GM18498 (cell line): ENCODE results near the gene XXYLT1.

Experiments
- ATAC-seq: cut with Tn5 transposase; IDR thresholded peaks from one replicate; pipeline ENCODE4 v1.9.1; 2021; ENCODE audit warnings: mild to moderate bottlenecking, moderate library complexity; ENCODE audit not compliant: unreplicated experiment

The XXYLT1 gene

DNA sequence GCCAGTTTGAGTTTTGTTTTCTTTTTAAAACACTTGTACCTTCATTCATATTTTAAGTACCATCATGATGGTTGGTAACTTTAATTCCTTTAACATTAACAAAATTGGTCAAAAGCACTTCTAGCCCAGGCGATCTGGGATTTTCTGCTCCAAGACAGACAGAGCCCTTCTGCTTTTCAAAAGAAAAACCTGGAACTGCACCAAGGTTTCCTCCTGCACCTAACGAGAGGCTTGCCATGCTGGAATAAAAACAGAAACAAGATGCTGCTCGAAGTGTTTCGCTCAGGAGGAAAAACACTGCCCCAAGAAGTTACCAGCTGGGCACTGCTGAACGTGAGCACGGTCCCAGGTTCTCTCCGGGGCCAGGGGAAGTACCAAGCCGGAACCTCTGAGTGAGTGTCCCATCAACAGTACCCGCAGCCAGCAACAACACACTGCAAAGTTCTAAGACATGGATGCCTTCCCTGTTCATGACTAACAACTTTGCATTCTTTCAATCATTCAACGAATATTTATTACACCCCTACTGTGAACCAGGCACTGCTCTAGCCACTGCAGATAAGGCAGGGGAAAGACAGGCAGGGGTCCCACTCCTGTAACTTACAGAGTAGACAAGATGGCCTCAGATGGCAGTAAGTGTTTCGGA is 98.8 kb downstream of the XXYLT1 start:
- ATAC-seq, result no peak

DNA sequence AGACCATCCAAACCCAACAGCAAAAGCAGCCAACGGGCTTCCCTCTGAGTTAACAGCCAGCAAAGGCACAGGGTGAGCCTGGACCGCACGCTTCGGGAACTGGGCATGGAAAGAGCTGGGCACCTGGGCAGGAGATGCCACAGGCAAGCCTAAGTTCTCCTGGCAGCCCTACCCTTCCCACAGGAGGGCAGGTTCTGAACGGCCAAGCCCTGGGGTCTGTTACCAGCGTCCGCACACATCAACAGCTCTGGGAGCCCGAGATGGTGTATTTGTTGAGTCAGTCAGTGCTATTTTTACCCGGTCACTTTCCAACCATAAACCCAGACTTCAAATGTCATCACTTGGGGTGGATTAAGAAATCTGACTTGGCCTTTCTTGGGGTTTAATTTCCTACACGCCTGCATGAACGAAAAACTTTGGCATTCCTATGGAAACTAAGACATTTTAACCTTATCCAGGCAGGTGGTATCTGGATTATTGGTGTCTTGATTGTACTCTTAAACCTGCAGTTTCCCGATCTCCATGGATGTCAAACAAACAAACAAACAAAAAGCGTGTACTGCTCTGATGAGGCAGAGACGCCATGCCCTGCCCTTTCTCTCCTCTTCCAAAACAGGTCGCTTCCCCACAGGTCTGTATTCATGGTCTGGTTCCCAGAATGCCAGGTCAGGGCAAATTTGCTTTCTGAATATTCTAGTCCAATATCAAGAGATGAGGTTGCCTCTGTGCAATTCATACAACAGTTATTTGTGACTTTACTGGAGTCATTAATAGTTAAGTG is 99.7 kb downstream of the XXYLT1 start:
- no peak for ATAC-seq

GRCh38 chr3:195170496-195170895 is 100.5 kb downstream of the XXYLT1 start:
- no peak for ATAC-seq

DNA sequence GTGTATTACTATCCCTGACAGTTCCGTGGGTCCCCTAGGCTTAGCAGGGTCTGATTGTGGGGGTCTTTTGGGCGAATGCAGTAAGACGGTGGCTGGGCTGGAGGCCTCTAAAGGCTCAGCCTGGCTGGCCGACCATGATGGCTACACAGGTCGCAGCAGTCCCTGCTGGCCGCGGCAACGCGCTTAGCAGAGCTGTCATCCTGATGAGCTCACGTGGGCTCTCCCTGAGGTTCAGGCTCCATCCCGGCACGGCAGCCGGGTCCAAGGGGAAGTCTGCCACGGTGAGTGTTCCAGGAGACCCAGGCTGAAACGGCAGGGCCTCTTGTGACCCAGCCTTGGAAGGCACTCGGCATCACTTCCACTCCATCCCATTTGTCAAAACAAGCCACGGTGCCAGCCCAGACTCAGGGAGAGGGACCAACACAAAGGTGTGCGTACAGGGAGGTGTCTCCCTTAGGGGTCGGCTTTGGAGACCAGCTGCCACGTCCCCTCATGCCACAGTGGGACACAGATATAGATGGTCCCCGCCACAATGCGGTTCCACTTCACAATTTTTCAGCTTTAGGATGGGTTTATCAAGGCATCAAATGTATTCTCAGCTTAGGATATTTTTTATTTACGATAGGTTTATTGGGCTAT is 101.8 kb downstream of the XXYLT1 start:
- ATAC-seq, result no peak

DNA sequence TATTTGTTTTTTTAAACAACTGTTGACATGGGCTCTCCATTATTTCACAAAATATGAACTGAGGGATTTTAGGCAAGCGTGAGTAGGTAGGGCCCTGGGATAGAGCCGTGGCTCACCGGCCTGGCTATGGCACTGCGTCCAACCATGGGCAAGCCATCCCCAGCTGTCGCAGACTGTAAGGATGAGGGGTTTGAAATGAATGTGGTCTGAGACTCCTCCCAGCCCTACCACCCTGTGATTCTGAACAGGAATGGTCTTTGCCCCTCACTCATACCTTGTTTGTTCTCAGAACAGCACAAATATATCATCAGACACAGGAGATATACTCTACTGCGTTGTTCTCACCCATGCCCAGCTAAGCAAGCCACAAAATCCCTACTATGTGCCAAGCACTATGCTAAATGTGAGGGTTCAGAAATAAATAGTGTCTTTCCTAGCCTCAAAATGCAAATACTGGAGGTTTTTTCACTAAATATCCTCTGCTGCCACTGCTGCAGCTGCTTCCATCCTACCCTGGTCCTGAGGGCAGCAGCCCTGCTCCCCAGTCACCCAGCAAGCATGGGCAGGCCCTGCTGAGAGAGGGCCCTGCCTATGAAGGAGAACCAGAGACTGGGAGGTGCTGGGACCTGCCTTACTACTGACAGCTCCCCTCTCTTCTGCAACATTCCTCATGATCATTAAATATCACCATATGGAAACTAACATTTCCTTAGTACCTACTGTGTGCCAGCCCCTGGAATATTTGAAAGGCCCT is 102.8 kb downstream of the XXYLT1 start:
- no peak for ATAC-seq

GRCh38 chr3:195165790-195166189 is 105.2 kb downstream of the XXYLT1 start:
- no peak for ATAC-seq

- ATAC-seq, result no peak
These were observed 105.7 kb downstream of the XXYLT1 start for GRCh38 chr3:195165265-195165609.

DNA sequence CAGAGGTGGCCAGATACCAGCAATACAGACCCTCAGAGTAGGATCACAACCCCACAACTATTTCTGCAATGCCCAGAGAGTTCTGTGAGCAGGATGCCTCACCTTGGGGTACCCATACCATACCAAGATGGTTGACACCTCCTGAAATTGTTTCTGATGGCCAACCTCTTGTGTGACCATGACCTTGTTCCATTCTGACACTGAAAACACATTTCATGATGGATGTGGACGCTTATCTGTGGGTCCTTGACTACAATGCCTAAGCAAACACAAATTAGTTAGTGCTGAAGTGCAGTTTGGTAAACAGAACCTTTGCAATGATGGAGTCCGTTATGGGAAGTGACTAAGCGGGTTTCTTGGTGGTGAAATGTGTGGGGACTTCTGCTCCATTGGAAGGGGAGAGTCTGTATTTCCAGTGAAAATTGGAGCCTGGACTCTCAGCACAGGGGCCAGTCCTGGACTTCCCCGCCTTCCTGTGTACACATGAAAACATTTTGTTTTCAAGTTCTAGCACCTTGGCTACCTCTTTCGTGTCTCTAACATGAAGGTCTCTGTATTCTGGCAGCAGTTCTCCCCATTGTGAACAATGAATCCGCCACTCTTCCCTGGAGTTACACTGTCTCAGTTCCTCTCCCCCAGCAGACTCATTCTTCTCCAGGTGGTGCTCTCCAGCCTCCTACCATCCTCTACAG is 106.2 kb downstream of the XXYLT1 start:
- no peak for ATAC-seq

- no peak for ATAC-seq
These were observed 107.0 kb downstream of the XXYLT1 start for GRCh38 chr3:195163719-195164572.

GRCh38 chr3:195162816-195163215 is 108.1 kb downstream of the XXYLT1 start:
- ATAC-seq, result no peak

GRCh38 chr3:195162033-195162669 is 108.8 kb downstream of the XXYLT1 start:
- ATAC-seq, result peak; percentile 63

DNA sequence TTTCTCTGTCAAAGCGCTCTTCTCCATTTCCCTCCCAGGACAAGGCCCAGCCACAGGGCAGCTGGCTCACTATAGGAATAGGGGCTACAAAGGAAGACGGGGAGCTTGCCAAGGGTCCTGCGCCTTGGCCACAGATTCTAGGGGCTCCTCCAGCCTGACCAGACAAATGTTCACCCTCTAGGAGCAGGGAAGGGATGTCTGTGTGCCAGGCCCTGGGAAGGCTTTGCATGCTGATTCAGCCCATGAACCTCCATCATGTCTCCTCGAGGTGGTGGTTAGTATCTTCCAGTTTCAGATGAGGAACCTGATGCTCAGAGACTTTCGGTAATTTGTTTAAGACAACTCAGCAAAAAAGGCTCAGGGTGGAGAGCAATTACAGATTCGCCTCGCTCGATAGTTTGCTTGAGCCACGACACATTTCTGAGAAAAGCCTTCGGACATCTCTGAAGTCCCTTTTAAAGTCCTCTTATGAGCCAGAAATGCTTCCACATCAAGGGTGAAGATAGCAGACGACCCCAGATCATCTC is 110.0 kb downstream of the XXYLT1 start:
- ATAC-seq, result no peak

GRCh38 chr3:195160257-195160898 is 110.6 kb downstream of the XXYLT1 start:
- ATAC-seq, result no peak

DNA sequence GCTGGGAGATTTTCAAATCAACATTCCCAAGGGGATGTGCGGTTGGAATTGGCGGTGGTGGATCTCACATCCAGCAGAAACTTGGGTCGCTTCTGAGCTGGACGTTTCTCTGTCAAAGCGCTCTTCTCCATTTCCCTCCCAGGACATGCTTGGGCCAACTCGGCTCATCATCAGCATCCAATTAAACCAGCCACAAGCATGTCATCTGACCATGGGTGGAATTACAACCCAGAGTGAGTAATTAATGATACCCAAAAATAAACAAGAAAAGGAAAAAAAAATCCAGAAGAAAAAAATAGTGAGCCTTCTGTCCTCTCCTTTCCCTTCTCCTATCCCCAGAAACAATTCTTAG is 111.2 kb downstream of the XXYLT1 start:
- no peak for ATAC-seq

DNA sequence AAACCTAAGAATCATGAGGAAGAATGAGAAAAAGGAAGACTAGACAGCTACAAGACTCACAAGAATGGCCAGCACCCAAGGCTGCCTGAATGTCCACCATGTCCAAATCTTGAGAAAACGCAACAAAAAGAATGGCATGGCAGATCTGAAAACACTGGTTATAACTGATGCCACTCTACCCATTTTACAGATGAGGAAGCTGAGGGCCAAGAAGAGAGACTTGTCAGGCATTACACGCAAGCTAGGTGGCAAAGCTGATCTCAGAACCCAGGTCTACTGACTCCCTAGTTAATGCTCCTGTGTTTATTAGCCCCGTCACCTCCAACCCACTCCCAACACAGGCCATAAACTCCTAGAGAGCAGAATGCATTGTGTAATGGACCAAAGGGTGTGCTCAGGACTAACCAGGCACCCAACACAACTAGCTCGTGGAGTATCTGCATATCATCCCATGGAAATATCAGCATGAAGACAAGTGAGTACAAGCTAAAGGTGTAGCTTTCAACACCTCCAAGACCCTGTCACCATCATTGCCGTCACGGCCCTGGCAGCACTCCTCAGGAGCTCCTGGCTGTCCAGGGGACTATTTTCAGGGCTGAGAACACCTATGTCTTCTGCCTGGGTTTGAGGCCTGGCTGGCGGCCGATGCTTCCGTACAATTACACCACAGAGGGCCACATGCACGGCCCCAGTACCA is 111.7 kb downstream of the XXYLT1 start:
- no peak for ATAC-seq

GRCh38 chr3:195156286-195156890 is 114.6 kb downstream of the XXYLT1 start:
- ATAC-seq, result no peak

DNA sequence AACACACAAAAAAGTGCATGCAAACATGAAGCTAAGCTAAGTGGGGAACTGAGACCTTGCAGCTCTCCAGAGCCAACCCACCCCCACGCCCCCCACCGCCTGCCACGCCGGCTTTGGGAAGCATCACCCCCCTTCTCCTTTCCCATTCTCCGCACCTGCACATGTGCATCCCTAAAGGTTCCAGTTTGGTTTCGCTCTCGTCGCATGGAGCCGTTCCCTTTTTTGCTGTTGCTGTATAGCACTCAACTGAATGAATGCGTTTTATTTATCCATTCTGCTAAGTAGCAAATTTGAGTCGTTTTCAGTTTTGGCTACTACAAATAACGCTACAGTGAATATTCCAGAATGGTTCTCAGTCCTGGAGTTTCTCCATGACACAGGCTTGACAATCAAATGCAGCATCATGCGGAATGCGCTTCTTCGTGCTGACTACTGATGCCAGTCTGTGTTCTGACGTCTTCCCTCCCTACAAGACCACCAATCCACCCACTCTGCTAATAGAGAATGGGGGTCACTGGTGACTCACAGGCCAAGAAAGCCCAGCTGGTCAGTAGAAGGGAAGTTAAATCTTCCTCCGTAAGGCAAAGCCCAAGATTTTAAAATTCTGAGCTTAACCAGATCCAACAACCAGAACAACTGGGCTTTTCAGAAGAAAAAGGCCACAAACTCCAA is 115.3 kb downstream of the XXYLT1 start:
- ATAC-seq, result no peak
